Measurements from ENCODE around the gene RAI14.

RAI14 gene

DNA sequence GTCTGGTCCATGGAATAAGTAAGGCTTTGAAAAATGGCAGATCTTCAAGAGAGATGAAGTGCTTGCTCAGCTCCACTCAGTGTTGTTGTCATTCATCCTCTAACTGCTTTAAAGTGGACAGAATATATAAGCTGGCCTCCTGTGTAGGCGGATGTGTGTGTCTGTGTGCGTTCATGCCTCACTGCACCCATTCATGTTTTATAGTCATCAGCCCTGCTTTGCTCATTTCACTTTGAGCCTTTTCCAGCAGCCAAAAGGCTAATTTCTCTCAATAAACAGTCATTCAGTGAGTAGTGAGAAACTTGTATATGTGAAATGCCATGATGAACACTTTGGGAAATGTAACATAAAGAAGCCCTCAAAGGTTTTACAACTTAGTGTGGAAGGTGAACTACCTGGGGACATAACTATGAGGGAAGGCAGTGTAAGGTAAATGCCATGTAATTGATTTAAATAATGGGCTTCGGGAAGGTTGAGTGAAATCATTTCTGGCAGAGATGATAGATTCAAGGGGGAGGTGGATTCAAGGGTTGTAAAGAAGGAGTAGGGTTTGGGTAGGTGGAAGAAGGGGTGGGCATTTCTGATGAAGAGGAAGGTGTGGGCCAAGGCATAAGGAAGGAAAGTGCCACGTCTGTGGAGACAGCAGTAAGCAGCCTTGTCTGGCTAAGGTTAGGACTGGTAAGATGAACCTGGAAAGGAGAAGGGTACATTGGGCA is 198.5 kb downstream of the RAI14 start:
- DNase-seq (ENCODE audit: low spot score): no peak

- DNase-seq (ENCODE audit: low spot score): no peak
Observed at GRCh38 chr5:34857161-34857560, 201.0 kb downstream of the RAI14 start.

DNA sequence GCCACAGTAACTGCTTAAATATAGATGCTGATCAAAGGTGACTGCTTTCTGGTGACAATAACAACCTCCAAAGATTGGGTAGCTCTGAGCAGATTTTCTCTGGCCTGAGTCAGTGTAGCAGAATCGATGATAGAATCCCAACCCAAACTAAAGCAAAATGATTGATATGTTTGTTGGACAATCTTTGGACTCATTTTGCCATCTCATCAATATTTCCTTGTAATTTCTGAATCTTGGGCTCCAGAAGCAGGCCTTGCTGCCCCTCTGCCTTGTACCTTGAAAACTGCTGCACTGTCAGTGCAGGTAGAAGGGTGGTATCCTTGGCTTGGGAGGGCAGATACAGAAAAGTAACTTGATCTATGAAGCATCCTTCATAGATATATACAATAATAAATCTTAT is 201.8 kb downstream of the RAI14 start:
- DNase-seq (ENCODE audit: low spot score): no peak

DNA sequence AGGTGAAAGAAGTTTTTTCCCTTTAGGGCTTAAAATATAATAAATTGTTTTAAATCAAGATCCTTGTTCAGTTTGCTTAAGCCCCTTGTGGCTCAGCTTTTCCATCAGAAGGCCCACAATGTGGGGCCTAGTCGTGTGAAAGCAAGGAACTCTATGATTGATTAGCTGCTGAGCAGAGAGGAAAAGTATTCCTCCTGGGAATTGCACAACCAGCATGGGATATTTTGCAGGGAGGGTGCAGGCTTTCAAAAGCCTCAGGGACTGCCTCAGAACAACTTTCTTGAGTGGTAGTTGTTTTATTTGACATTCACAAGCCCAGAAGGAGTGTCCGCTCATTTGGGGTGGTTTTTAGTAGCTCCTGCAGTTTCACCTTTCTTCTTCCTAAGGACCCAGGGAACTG is 202.7 kb downstream of the RAI14 start:
- DNase-seq (ENCODE audit: low spot score): no peak

- DNase-seq (ENCODE audit: low spot score): no peak
Observed at GRCh38 chr5:34859253-34859652, 203.1 kb downstream of the RAI14 start.

GRCh38 chr5:34863946-34864345 is 207.8 kb downstream of the RAI14 start:
- DNase-seq (ENCODE audit: low spot score): no peak

GRCh38 chr5:34865091-34865490 is 209.0 kb downstream of the RAI14 start:
- no peak for DNase-seq (ENCODE audit: low spot score)

DNA sequence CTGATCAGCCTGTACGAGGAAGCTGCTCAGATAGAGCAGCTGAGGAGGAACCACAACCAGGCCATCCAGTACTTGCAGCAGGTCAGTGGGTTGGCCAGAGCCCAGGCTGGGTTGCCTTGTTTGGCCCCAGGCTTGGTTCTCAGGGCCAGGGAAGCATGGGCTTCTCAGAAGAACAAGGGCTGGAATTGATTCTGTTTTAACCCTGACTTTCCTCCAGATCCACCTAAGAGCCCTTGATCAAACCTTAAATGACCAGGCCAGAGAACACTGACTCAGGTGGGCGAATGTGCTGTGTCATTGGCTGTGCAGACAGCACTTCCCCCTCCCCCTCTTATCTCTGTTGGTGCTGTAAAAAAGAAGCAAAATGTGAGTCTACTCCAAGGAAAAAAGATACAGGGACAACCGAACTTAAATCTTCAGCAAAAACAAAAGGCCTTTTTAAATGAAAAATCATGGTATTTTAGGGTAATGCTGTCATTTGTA is 210.9 kb downstream of the RAI14 start:
- no peak for DNase-seq (ENCODE audit: low spot score)

DNA sequence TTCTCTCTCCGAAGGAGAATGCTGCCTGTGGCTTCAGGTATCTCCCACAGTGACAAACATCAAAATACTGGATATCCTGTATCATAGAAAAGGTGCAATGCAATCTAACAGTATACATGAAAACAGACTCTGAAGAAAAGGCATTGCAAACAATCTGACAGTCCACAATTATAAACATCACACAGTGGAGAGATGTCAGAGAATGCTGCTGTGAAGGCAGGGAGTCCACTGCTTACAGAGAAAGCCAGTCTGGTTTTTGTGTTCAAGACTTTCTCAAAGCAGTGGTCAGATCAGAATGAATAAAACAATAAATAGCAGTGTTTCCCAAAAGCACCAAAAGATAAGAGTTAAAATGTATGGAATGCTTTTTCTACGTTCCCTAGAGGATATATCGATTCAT is 211.5 kb downstream of the RAI14 start:
- no peak for DNase-seq (ENCODE audit: low spot score)

DNA sequence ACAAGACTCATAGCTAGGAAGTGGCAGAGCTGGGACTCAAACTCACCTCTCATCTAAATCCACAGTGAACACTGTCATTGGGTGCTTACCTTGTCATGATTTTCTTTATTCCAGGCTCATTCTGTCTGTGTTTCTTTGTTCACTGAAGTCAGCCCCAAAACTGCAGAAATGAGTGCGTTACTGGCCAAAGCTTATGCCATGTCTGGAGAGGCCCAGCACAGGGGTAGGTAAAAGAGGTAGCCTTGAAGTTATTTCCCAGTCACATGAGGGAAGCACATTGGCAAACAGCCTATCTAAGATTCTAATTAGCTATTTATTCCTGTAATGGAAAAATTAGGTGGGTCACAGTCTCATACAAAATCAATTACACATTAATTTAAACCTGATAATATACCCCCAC is 212.7 kb downstream of the RAI14 start:
- no peak for DNase-seq (ENCODE audit: low spot score)

DNA sequence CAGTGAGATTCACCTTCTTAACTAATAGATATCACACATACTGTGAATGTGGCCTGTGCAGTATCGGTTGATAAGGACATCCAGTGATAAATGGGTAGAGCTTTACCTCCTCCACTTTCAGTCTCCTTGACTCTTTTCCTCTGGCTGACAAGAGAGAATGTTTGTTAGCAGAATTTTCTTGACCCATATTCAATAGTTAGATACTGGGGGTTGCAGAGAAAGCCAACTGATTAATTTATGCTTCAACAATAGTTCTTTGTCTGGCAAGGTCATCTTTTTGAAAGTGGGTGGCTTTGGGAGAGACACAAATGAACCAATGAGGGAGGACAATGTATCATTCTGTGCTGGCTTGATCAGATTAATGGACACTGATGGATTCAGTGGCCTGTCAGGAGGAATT is 213.1 kb downstream of the RAI14 start:
- no peak for DNase-seq (ENCODE audit: low spot score)

GRCh38 chr5:34870382-34870781 is 214.3 kb downstream of the RAI14 start:
- no peak for DNase-seq (ENCODE audit: low spot score)

- no peak for DNase-seq (ENCODE audit: low spot score)
Observed at GRCh38 chr5:34876275-34876674, 220.1 kb downstream of the RAI14 start.

- no peak for DNase-seq (ENCODE audit: low spot score)
Observed at GRCh38 chr5:34881246-34881645, 225.1 kb downstream of the RAI14 start.

Data from germinal center (tissue), 1 donor.